ENCODE measurements around the gene NUAK1.

GRCh38 chr12:106025129-106025528, 113.6 kb downstream of the NUAK1 start:
- no peak; the same call in 1 of the 2 replicates for TF ChIP-seq CTCF (IDR thresholded peaks at IDR 0.05)
- no peak for TF ChIP-seq SIN3A (IDR thresholded peaks at IDR 0.05; ENCODE audit: borderline replicate concordance, insufficient read depth, low read depth, low read length)
- no peak for TF ChIP-seq POLR2AphosphoS5 (IDR thresholded peaks at IDR 0.05; ENCODE audit: low read depth, low read length)
- TF ChIP-seq TCF7L2 (IDR thresholded peaks at IDR 0.05; ENCODE audit: low read depth, low read length) = no peak
- TF ChIP-seq REST (IDR thresholded peaks at IDR 0.05; ENCODE audit: insufficient read depth in 1 of 2, low read depth in 2 of 2, low read length in 1 of 2) = no peak
